Measurements from ENCODE around the gene EPS15. TPM values are rescaled to one million over a fixed set of nuclear protein-coding genes. Genes with fewer than 3 reads are reported as not detected.

Gene EPS15
- polyA plus RNA-seq, 1 of the 3 experiments (the other 2 are of a cell fraction), result 17.0 TPM

DNA sequence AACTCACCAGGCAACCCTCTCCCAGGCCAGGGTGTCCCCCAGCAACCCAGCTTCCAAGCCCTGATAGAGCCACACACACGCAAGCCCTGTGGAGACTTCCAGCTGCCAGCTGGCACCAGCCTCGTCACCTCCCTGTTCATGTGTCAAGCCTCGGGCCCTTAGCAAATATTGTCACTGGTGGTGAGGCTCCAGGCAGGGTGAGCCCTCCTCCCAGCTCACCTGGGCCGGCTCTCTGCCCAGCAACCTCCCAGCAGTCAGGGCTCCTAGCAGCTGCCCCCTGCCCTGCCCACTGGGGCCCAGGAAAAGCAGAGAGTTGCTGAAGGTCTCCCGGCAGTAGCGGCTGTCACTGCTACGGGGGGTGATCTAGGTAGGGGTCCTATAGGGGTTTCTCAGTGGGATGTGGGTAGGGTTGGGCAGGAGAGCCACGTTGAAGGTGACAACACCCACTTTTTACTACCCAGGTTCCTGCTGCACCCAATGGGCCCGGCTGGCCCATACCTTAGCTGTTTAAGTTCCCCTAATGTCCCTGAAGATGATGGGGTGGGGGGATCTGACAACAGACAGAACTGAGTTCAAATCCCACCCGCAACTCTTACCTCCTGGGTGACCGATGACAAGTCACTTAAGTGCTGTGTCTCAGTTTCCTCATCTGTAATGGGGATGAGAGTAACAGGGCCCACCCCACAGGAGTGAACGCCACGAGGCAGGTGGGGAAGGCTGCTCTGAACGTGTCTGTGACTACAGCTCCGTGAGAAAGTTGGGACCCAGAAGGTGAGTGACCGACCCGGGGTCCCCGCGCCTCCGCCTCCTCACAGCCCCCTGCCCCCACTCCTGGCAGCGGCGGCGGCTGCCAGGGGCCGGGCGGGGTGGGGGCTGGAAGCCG is 189.4 kb downstream of the EPS15 start:
- Histone ChIP-seq H3K79me2 (ENCODE audit: insufficient read depth) (no peaks in the 10 kb centered on the region), H3K9me3 (no peaks in the 10 kb centered on the region), H3K4me1 (ENCODE audit: control insufficient read depth in 1 of 2, insufficient read depth in 2 of 2, low read depth in 1 of 2, low read length in 1 of 2) (peaks cover 5 to 29% of the 10 kb centered on the region in 2 experiments; a peak in 2 of 4 replicates), H2AFZ (ENCODE audit: low read depth) (0 out of 2 replicates have a peak overlapping the region, but pooled peaks have one; percentile 46), H3K36me3 (replicated peaks in 1 of 2; ENCODE audit: control insufficient read depth in 1 of 2, insufficient read depth in 2 of 2, low read length in 1 of 2) (no peaks in the 10 kb centered on the region), H4K20me1 (ENCODE audit: insufficient read depth) (no peaks in the 10 kb centered on the region), H3K4me2 (peak overlapping the region; percentile 38; the same call in 1 of the 2 replicates), H3K9ac (no peak overlapping the region), H3K27me3 (ENCODE audit: insufficient read depth) (no peaks in the 10 kb centered on the region), H3F3A (replicated peaks; ENCODE audit: insufficient read depth) (peaks cover 6% of the 10 kb centered on the region), H3K27ac (ENCODE audit: low read depth in 2 of 2, low read length in 1 of 2) (no peak overlapping the region), H3K4me3 (ENCODE audit: low read depth in 2 of 2, low read length in 1 of 2) (peak overlapping the region in 1 of 2 experiments; percentile 53; a peak in 2 of 4 replicates), H3K9me2 (no peaks in the 10 kb centered on the region)
- TF ChIP-seq MEF2A (IDR thresholded peaks at IDR 0.05; ENCODE audit: borderline replicate concordance, low read depth) (no peak), ELF1 (IDR thresholded peaks at IDR 0.05) (no peak), TEAD4 (IDR thresholded peaks at IDR 0.05; ENCODE audit: borderline replicate concordance, insufficient read depth) (no peak), RFX5 (IDR thresholded peaks at IDR 0.05; ENCODE audit: low read length) (no peak), MXI1 (IDR thresholded peaks at IDR 0.05; ENCODE audit: low read depth, low read length) (no peak), EZH2phosphoT487 (IDR thresholded peaks at IDR 0.05; ENCODE audit: borderline replicate concordance, low read depth) (no peak), FOXM1 (IDR thresholded peaks at IDR 0.05; ENCODE audit: low read depth) (no peak), RAD21 (IDR thresholded peaks at IDR 0.05; ENCODE audit: low read length) (no peak)
- TF ChIP-seq, protein P1, sequence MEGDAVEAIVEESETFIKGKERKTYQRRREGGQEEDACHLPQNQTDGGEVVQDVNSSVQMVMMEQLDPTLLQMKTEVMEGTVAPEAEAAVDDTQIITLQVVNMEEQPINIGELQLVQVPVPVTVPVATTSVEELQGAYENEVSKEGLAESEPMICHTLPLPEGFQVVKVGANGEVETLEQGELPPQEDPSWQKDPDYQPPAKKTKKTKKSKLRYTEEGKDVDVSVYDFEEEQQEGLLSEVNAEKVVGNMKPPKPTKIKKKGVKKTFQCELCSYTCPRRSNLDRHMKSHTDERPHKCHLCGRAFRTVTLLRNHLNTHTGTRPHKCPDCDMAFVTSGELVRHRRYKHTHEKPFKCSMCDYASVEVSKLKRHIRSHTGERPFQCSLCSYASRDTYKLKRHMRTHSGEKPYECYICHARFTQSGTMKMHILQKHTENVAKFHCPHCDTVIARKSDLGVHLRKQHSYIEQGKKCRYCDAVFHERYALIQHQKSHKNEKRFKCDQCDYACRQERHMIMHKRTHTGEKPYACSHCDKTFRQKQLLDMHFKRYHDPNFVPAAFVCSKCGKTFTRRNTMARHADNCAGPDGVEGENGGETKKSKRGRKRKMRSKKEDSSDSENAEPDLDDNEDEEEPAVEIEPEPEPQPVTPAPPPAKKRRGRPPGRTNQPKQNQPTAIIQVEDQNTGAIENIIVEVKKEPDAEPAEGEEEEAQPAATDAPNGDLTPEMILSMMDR (IDR thresholded peaks at IDR 0.05), result no peak
- TF ChIP-seq, protein P2, sequence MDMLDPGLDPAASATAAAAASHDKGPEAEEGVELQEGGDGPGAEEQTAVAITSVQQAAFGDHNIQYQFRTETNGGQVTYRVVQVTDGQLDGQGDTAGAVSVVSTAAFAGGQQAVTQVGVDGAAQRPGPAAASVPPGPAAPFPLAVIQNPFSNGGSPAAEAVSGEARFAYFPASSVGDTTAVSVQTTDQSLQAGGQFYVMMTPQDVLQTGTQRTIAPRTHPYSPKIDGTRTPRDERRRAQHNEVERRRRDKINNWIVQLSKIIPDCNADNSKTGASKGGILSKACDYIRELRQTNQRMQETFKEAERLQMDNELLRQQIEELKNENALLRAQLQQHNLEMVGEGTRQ (IDR thresholded peaks at IDR 0.05; ENCODE audit: borderline replicate concordance, low read depth, low read length), result no peak
- TF ChIP-seq, protein P3, sequence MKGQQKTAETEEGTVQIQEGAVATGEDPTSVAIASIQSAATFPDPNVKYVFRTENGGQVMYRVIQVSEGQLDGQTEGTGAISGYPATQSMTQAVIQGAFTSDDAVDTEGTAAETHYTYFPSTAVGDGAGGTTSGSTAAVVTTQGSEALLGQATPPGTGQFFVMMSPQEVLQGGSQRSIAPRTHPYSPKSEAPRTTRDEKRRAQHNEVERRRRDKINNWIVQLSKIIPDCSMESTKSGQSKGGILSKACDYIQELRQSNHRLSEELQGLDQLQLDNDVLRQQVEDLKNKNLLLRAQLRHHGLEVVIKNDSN (IDR thresholded peaks at IDR 0.05; ENCODE audit: borderline replicate concordance, low read depth), result no peak
- TF ChIP-seq, protein P4, sequence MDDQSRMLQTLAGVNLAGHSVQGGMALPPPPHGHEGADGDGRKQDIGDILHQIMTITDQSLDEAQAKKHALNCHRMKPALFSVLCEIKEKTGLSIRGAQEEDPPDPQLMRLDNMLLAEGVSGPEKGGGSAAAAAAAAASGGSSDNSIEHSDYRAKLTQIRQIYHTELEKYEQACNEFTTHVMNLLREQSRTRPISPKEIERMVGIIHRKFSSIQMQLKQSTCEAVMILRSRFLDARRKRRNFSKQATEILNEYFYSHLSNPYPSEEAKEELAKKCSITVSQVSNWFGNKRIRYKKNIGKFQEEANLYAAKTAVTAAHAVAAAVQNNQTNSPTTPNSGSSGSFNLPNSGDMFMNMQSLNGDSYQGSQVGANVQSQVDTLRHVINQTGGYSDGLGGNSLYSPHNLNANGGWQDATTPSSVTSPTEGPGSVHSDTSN (IDR thresholded peaks at IDR 0.05), result no peak
- ChIA-PET POLR2A (no interaction called here), CTCF (interaction anchor here (1.1 kb wide), 1 partner anchor 33 kb away, joined by 5 read pairs; no protein-coding TSS in a partner anchor)
- DNase-seq, result peak; percentile 33
- 95% methylated on average over 4 of the region's 26 CpGs for WGBS (ENCODE audit: low lambda C conversion rate)

Measured in SK-N-SH (cell line).